ENCODE data around the gene SRP54. TPM values are rescaled to one million over a fixed set of nuclear protein-coding genes. Genes with fewer than 3 reads are reported as not detected.
"Not testable (repeated sequence)": the region's sequence is repeated elsewhere in the genome, so short reads cannot be mapped to it uniquely, and the experiment has no call there.

SRP54 gene
- total and polyA plus RNA-seq, 9 donors, result 38.0 to 49.9 (median 43.7) TPM

DNA sequence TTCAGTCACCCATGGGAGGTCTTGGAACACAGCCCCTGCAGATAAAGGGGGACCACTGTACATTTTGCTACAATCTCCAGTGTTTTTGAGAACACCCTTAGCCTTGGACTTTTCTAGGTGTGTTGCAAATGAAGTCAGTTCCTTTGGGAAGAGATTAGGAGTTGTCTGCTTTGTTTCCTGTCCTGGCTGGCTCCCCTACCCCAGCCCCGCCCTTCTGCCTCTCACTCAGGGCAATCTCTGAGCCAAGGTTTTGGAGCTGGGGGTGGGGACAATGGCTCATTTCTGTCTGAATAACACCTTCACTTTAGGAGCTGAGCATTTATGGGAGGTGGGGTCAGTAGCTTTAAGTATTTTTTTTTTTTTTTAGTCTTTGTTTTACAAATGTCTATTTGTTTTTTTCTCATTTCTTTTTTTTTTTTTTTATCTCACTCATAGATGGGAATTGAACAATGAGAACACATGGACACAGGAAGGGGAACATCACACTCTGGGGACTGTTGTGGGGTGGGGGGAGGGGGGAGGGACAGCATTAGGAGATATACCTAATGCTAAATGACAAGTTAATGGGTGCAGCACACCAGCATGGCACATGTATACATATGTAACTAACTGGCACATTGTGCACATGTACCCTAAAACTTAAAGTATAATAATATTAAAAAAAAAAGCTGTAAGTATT is 78.5 kb downstream of the SRP54 start:
- H3K4me3 ChIP-seq (ENCODE audit: low read length); H3K9me3 ChIP-seq (replicated peaks; ENCODE audit: control insufficient read depth, low read depth, low read length); DNase-seq; H3K27ac ChIP-seq (ENCODE audit: low read length); H3K27me3 ChIP-seq (ENCODE audit: control insufficient read depth, insufficient read depth, low read length); H3K4me1 ChIP-seq (ENCODE audit: control insufficient read depth, insufficient read depth, low read length): not testable (repeated sequence)
- H3K36me3 ChIP-seq (ENCODE audit: control insufficient read depth, insufficient read depth, low read length), result peaks cover 22% of the 10 kb centered on the region
- WGBS (ENCODE audit: insufficient coverage), result no CpG with 5 or more reads among the region's 1 CpG

- not testable (repeated sequence) for H3K27ac ChIP-seq (ENCODE audit: low read length); H3K4me3 ChIP-seq (ENCODE audit: low read length); H3K4me1 ChIP-seq (ENCODE audit: control insufficient read depth, insufficient read depth, low read length); H3K27me3 ChIP-seq (ENCODE audit: control insufficient read depth, insufficient read depth, low read length); H3K9me3 ChIP-seq (replicated peaks; ENCODE audit: control insufficient read depth, low read depth, low read length); DNase-seq
- peaks cover 19% of the 10 kb centered on the region for H3K36me3 ChIP-seq (ENCODE audit: control insufficient read depth, insufficient read depth, low read length)
- no CpG with 5 or more reads among the region's 5 CpGs for WGBS (ENCODE audit: insufficient coverage)
Observed at GRCh38 chr14:35065731-35066130, 82.9 kb downstream of the SRP54 start.

DNA sequence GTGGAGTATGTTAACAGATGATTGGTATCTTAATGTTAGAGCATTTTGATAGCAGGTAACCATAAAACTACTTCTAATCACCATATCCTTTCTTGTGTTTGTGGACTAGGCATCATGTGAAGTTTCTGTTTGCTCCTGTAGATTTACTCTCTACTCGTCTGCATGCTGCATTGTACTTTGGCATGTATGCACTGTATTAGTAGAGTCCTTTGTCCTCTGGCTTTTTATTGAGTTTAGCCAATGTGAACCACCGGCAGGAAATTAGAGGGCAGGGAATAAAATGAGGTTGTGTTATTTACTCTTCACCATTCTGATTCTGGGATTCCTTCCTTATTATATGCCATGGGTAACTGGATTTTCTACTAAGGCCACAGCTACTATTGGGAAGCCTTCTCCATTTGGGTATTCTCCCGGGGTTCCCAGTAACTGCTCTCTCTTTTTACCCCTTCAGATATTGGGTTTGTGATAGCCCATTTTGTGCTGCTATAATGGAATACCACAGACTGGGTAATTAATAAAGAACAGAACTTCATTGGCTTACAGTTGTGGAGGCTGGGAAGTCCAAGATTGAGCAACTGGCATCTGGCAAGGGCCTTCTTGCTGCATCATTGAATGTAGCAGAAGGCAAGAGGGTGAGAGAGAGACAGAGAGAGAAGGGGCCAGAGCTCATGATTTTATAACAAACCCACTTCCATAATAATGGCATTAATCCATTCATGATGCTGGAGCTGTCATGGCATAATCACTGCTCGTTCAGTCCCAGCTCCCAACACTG is 85.6 kb downstream of the SRP54 start:
- Histone ChIP-seq H3K27ac (ENCODE audit: low read length) (no peak overlapping the region), H3K9me3 (replicated peaks; ENCODE audit: control insufficient read depth, low read depth, low read length) (peaks cover 4% of the 10 kb centered on the region), H3K4me3 (ENCODE audit: low read length) (no peak overlapping the region), H3K36me3 (ENCODE audit: control insufficient read depth, insufficient read depth, low read length) (peaks cover 14% of the 10 kb centered on the region), H3K4me1 (ENCODE audit: control insufficient read depth, insufficient read depth, low read length) (no peaks in the 10 kb centered on the region), H3K27me3 (ENCODE audit: control insufficient read depth, insufficient read depth, low read length) (no peaks in the 10 kb centered on the region)
- WGBS (ENCODE audit: insufficient coverage), result no CpG with 5 or more reads among the region's 4 CpGs
- DNase-seq, result no peak

DNA sequence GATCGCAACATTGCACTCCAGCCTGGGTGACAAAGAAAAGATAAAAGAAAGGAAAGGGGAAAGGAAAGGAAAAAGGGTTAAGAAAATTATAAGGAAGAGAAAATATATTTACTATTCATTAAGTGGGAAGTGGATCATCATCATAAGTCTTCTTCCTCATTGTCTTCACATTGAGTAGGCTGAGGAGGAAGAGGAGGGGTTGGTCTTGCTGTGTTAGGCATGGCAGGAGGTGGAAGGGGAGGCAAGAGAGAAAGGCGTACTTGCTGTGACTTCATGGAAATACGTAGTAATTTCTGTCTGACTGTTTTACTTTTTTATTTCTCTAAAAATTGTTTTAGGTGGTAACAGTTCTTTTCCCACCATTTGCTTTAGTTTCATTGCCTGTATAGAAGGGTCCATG is 89.4 kb downstream of the SRP54 start:
- peaks cover 19% of the 10 kb centered on the region for H3K36me3 ChIP-seq (ENCODE audit: control insufficient read depth, insufficient read depth, low read length)
- H3K27ac ChIP-seq (ENCODE audit: low read length), result no peak overlapping the region
- no peak overlapping the region for H3K4me3 ChIP-seq (ENCODE audit: low read length)
- H3K27me3 ChIP-seq (ENCODE audit: control insufficient read depth, insufficient read depth, low read length), result no peaks in the 10 kb centered on the region
- no peak for DNase-seq
- peaks cover 4% of the 10 kb centered on the region for H3K9me3 ChIP-seq (replicated peaks; ENCODE audit: control insufficient read depth, low read depth, low read length)
- 100% methylated on average over 1 of the region's 3 CpGs for WGBS (ENCODE audit: insufficient coverage)
- no peaks in the 10 kb centered on the region for H3K4me1 ChIP-seq (ENCODE audit: control insufficient read depth, insufficient read depth, low read length)

DNA sequence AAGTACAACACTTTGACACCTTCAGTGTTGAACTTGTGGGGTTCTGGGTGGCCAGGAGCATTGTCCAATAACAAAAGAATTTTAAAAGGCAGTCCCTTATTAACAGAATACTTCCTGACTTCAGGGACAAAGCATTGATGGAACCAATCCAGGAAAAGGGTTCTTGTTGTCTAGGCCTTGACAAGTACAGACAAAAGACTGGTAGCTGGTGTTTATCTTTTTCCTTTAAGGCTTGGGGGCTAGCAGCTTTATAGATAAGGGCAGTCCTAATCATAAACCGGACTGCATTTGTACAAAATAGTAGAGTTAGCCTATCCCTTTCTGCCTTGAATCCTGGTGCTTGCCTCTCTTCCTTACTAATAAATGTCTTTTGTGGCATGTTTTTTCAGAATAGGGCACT is 90.7 kb downstream of the SRP54 start:
- Histone ChIP-seq H3K27ac (ENCODE audit: low read length) (no peak overlapping the region), H3K9me3 (replicated peaks; ENCODE audit: control insufficient read depth, low read depth, low read length) (peaks cover 2% of the 10 kb centered on the region), H3K4me1 (ENCODE audit: control insufficient read depth, insufficient read depth, low read length) (no peaks in the 10 kb centered on the region), H3K36me3 (ENCODE audit: control insufficient read depth, insufficient read depth, low read length) (peaks cover 18% of the 10 kb centered on the region), H3K27me3 (ENCODE audit: control insufficient read depth, insufficient read depth, low read length) (no peaks in the 10 kb centered on the region), H3K4me3 (ENCODE audit: low read length) (no peak overlapping the region)
- DNase-seq, result no peak
- WGBS (ENCODE audit: insufficient coverage), result no CpG with 5 or more reads among the region's 1 CpG

DNA sequence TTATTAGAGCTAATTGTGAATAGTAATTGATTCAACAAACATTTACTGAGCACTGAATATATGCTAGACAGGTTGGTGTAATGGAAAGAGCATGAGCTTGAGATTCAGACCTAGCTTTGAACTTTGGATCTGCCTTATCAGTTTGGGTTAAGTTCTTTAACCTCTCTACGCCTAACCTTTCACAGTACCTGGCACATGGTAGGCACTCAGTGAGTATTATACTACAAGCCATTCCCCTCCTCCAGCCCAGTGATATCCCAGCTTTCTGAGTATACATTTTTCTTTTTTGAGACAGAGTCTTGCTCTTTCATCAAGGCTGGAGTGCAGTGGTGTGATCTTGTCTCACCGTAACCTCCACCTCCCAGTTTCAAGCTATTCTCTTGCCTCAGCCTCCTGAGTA is 95.3 kb downstream of the SRP54 start:
- 100% methylated on average over 1 of the region's 2 CpGs for WGBS (ENCODE audit: insufficient coverage)
- Histone ChIP-seq H3K4me1 (ENCODE audit: control insufficient read depth, insufficient read depth, low read length) (no peaks in the 10 kb centered on the region), H3K27ac (ENCODE audit: low read length) (no peak overlapping the region), H3K4me3 (ENCODE audit: low read length) (no peak overlapping the region), H3K36me3 (ENCODE audit: control insufficient read depth, insufficient read depth, low read length) (peaks cover 17% of the 10 kb centered on the region), H3K27me3 (ENCODE audit: control insufficient read depth, insufficient read depth, low read length) (no peaks in the 10 kb centered on the region), H3K9me3 (replicated peaks; ENCODE audit: control insufficient read depth, low read depth, low read length) (peaks cover 2% of the 10 kb centered on the region)
- no peak for DNase-seq

Other genes with a start within 250 kb of the SRP54 start
- 14.7 TPM for gene BAZ1A, start 107.6 kb upstream of the SRP54 start, total RNA-seq
- 10 to 100 TPM; 15.7 to 27.8 (median 19.3) TPM for gene BAZ1A, start 107.6 kb upstream of the SRP54 start, polyA plus RNA-seq (ENCODE audit: insufficient read depth in 1 of 8, insufficient read length in 8 of 8, low replicate concordance in 1 of 8)
- gene FAM177A1, start 63.3 kb downstream of the SRP54 start, total RNA-seq, result 31.3 TPM
- 10 to 100 TPM; 32.8 to 38.1 (median 34.7) TPM for gene FAM177A1, start 63.3 kb downstream of the SRP54 start, polyA plus RNA-seq (ENCODE audit: insufficient read depth in 1 of 8, insufficient read length in 8 of 8, low replicate concordance in 1 of 8)
- gene PPP2R3C, start 139.0 kb downstream of the SRP54 start, total RNA-seq, result 34.2 TPM
- 10 to 100 TPM; 38.0 to 51.7 (median 42.6) TPM for gene PPP2R3C, start 139.0 kb downstream of the SRP54 start, polyA plus RNA-seq (ENCODE audit: insufficient read depth in 1 of 8, insufficient read length in 8 of 8, low replicate concordance in 1 of 8)
- gene PRORP, start 139.6 kb downstream of the SRP54 start, total RNA-seq, result 22.7 TPM
- 10 to 100 TPM; 14.1 to 22.3 (median 17.6) TPM for gene PRORP, start 139.6 kb downstream of the SRP54 start, polyA plus RNA-seq (ENCODE audit: insufficient read depth in 1 of 8, insufficient read length in 8 of 8, low replicate concordance in 1 of 8)